GM12878 (cell line): ENCODE data around the gene NPW. TPM values are rescaled to one million over a fixed set of nuclear protein-coding genes. Genes with fewer than 3 reads are reported as not detected.

ENCODE experiments used
- ATAC-seq: fragments of 200-7000 bp; cut with Tn5 transposase; 3 replicates; pipeline ENCODE4 v1.9.1; 2020; ENCODE audit warnings: mild to moderate bottlenecking, moderate library complexity
- BruUV-seq: library from RNA; stranded (reverse); fragments of 400-500 nt; replicated peaks from 2 replicates; lab custom pipeline; 2021; lab: Mats Ljungman, UMichigan
- CTCF ChIA-PET: fragments of 300-600 bp; sonication (Branson Sonifier 250); formaldehyde crosslinking; extraction: SDS; loops from one replicate; lab custom pipeline; 2021; ENCODE audit warnings: inconsistent platforms; lab: Yijun Ruan, JAX
- POLR2A ChIA-PET: fragments of 350-600 bp; formaldehyde crosslinking; extraction: SDS; loops from one replicate; lab custom pipeline; 2021; ENCODE audit warnings: inconsistent platforms; lab: Charles Lee
- RAD21 ChIA-PET: fragments of 300-600 bp; sonication (Branson Sonifier 250); formaldehyde crosslinking; loops from one replicate; lab custom pipeline; 2023; ENCODE audit warnings: antibody characterized with exemption; ENCODE audit not compliant: unreplicated experiment; lab: Charles Lee
- SMC1A ChIA-PET: fragments of 300-600 bp; sonication (Branson Sonifier 250); formaldehyde crosslinking; loops from one replicate; lab custom pipeline; 2023; ENCODE audit not compliant: unreplicated experiment, uncharacterized antibody; lab: Charles Lee
- DNase-seq: peaks from one replicate; pipeline ENCODE4 v3.0.0-alpha.2; 2011; ENCODE audit warnings: low read depth, low spot score
- FAIRE-seq: peaks from 3 replicates; lab custom pipeline; 2011; peaks lifted over from hg19 to GRCh38; lab: Jason Lieb, UNC
- H2AFZ ChIP-seq: 2 replicates; pipeline ENCODE4 v1.6.0; 2011; ENCODE audit warnings: low read depth, low read length, control low read depth; ENCODE audit not compliant: control insufficient read depth
- H3K27ac ChIP-seq: 2 replicates; pipeline ENCODE4 v1.5.1; 2011; ENCODE audit warnings: control low read depth; ENCODE audit not compliant: control insufficient read depth, insufficient read depth
- H3K27me3 ChIP-seq, 2 experiments: replicated peaks in 1 of 2; 2 replicates each; pipeline versions ENCODE4 v1.6.0 to v1.6.1; 2011; ENCODE audit warnings: low read length in 1 of 2; ENCODE audit not compliant: control insufficient read depth in 2 of 2, insufficient read depth in 2 of 2
- H3K36me3 ChIP-seq, 2 experiments: 2 replicates each; pipeline ENCODE4 v1.5.1; 2011; ENCODE audit warnings: low read length in 1 of 2; ENCODE audit not compliant: control insufficient read depth in 2 of 2, insufficient read depth in 2 of 2
- H3K4me1 ChIP-seq: 2 replicates; pipeline ENCODE4 v1.6.1; 2011; ENCODE audit warnings: mild to moderate bottlenecking, low read length, moderate library complexity, mixed read lengths; ENCODE audit not compliant: control insufficient read depth, insufficient read depth
- H3K4me2 ChIP-seq: 2 replicates; pipeline ENCODE4 v1.6.0; 2011; ENCODE audit warnings: control low read depth; ENCODE audit not compliant: control insufficient read depth, insufficient read depth
- H3K4me3 ChIP-seq: fragments of 200-600 bp; sonication (generic); 2 replicates; pipeline ENCODE4 v1.5.1; 2016
- H3K79me2 ChIP-seq: 2 replicates; pipeline ENCODE4 v1.6.0; 2011; ENCODE audit warnings: low read length; ENCODE audit not compliant: control insufficient read depth, insufficient read depth
- H3K9ac ChIP-seq: 2 replicates; pipeline ENCODE4 v1.8.0; 2011; ENCODE audit warnings: low read length, control low read depth, mixed read lengths; ENCODE audit not compliant: control insufficient read depth, insufficient read depth
- H3K9me3 ChIP-seq: replicated peaks from 3 replicates; pipeline ENCODE4 v1.5.1; 2011; ENCODE audit warnings: mild to moderate bottlenecking, low read length; ENCODE audit not compliant: control insufficient read depth, insufficient read depth
- H4K20me1 ChIP-seq: 2 replicates; pipeline ENCODE4 v1.6.0; 2011; ENCODE audit not compliant: control insufficient read depth, insufficient read depth
- ATF7 ChIP-seq: fragments of 450-650 bp; IDR thresholded peaks from 2 replicates; pipeline ENCODE4 v1.6.1; 2016; ENCODE audit warnings: low read depth, mild to moderate bottlenecking
- MEF2B ChIP-seq: fragments of 450-650 bp; IDR thresholded peaks from 2 replicates; pipeline ENCODE4 v1.6.1; 2018; ENCODE audit warnings: mild to moderate bottlenecking, moderate library complexity; ENCODE audit not compliant: partially characterized antibody, poor library complexity, severe bottlenecking
- STAT1 ChIP-seq: fragments of 450-650 bp; conservative IDR thresholded peaks from 2 replicates; pipeline ENCODE4 v1.6.1; 2014; ENCODE audit warnings: antibody characterized with exemption, mild to moderate bottlenecking
- SUZ12 ChIP-seq: fragments of 200-600 bp; sonication (generic); IDR thresholded peaks from one replicate; pipeline ENCODE4 v1.6.1; 2018; ENCODE audit warnings: antibody characterized with exemption, mild to moderate bottlenecking; ENCODE audit not compliant: unreplicated experiment
- WGBS: methylation state at CpG from one replicate; pipeline ENCODE4 v1.1.6; 2016; ENCODE audit warnings: low lambda C conversion rate; ENCODE audit not compliant: insufficient replicate concordance, insufficient coverage; ENCODE audit errors: missing lambda C conversion rate; 5-methylcytosine and 5-hydroxymethylcytosine counted together
- in situ Hi-C: fragments of 300-500 bp; cut with MboI; formaldehyde crosslinking; loops from 9 replicates; pipeline ENCODE4 v1.14.3; 2018; ENCODE audit warnings: mixed read lengths
- intact Hi-C: fragments of 100-400 bp; cut with micrococcal nuclease; formaldehyde crosslinking; loops from one replicate; pipeline ENCODE4 v1.14.2; 2022; ENCODE audit not compliant: unreplicated experiment
- polyA plus RNA-seq, 11 experiments: library from polyadenylated mRNA; depleted of rRNA in 4 of 11; unstranded in 6 of 11; stranded (reverse) in 5 of 11; fragments of >200 nt; fragmentation: Nextera tagmentation in 4 of 11; fragmentation: Illumina TruSeq in 1 of 11; extraction: Ambion mirVana in 4 of 11; extraction: Trizol in 1 of 11; gene quantifications; 1 replicate in 1 of 11; 2 replicates in 10 of 11; pipeline versions ENCODE4 v1.2.1 to v1.2.3, GENCODE V29; 2011 to 2016; ENCODE audit warnings: inconsistent platforms in 2 of 11, missing spikeins in 2 of 11, low read depth in 1 of 11
- total RNA-seq, 4 experiments: library from RNA; depleted of rRNA in 3 of 4; stranded (reverse); fragments of >200 nt in 3 of 4; fragmentation: Illumina TruSeq in 1 of 4; extraction: Trizol in 1 of 4; gene quantifications; 2 replicates each; pipeline versions ENCODE4 v1.2.1 to v1.2.3, GENCODE V29; 2013 to 2021
- TF ChIP-seq, protein P1 (sequence below): fragments of 450-650 bp; IDR thresholded peaks from 2 replicates; pipeline ENCODE4 v1.6.1; 2017; ENCODE audit warnings: low read depth, mild to moderate bottlenecking, moderate library complexity

Gene NPW
- total and polyA plus RNA-seq, 10 of the 15 experiments (the other 5 are each of a cell fraction or from before 2014, with no cell fraction given) = 0.23 to 2.5 (median 0.98) TPM; not detected in 4

DNA sequence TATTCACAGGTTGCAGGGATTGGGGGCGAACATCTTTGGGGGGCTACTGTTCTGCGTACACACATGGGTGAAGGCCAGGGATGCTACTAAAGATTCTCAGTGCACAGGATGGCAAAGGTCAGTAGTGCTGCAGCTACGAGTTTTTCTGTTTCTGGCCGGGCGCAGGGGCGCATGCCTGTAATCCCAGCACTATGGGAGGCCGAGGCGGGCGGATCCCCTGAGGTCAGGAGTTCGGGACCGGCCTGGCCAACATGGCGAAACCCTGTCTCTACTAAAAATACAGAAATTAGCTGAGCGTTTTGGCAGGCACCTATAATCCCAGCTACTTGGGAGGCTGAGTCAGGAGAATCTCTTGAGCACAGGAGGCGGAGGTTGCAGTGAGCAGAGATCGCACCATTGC, 6.1 kb upstream of the NPW start:
- Histone ChIP-seq H3K9me3 (no peaks in the 10 kb centered on the region), H3K4me3 (no peak overlapping the region), H3K36me3 (no peaks in the 10 kb centered on the region), H2AFZ (no peak overlapping the region), H3K9ac (no peak overlapping the region), H3K27ac (no peak overlapping the region), H3K4me1 (peaks cover 7% of the 10 kb centered on the region), H3K79me2 (peaks cover 20% of the 10 kb centered on the region), H3K4me2 (no peak overlapping the region), H4K20me1 (no peaks in the 10 kb centered on the region), H3K27me3 (no peaks in the 10 kb centered on the region)
- intact Hi-C loops (no loop called here), in situ Hi-C loops (loop anchor here (10.0 kb wide), 1 partner anchor 481 kb away; no protein-coding TSS in a partner anchor)
- ATAC-seq (no peak), FAIRE-seq (no peak), DNase-seq (no peak)
- ChIA-PET RAD21 (no interaction called here), POLR2A (interaction anchor here (0.6 to 0.9 kb wide), 2 partner anchors 9 to 401 kb away, joined by 3 to 6 read pairs; no protein-coding TSS in a partner anchor), CTCF (interaction anchor here (0.8 to 2.3 kb wide), 5 partner anchors 9 to 139 kb away, joined by 3 to 11 read pairs (median 5); no protein-coding TSS in a partner anchor), SMC1A (no interaction called here)
- TF ChIP-seq, protein P1, sequence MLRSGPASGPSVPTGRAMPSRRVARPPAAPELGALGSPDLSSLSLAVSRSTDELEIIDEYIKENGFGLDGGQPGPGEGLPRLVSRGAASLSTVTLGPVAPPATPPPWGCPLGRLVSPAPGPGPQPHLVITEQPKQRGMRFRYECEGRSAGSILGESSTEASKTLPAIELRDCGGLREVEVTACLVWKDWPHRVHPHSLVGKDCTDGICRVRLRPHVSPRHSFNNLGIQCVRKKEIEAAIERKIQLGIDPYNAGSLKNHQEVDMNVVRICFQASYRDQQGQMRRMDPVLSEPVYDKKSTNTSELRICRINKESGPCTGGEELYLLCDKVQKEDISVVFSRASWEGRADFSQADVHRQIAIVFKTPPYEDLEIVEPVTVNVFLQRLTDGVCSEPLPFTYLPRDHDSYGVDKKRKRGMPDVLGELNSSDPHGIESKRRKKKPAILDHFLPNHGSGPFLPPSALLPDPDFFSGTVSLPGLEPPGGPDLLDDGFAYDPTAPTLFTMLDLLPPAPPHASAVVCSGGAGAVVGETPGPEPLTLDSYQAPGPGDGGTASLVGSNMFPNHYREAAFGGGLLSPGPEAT = no peak
- no peak for TF ChIP-seq ATF7
- TF ChIP-seq MEF2B = no peak
- no peak for TF ChIP-seq STAT1
- TF ChIP-seq SUZ12 = no peak
- 81% methylated on average over 15 of the region's 15 CpGs for WGBS
- BruUV-seq = no TSS peak
